AG20443 (cell line): ENCODE data around the gene SPDYC.
"Not testable (repeated sequence)": the region's sequence is repeated elsewhere in the genome, so short reads cannot be mapped to it uniquely, and the experiment has no call there.

Experiments used
- DNase-seq: peaks from one replicate; pipeline ENCODE4 v3.0.0; 2012; ENCODE audit warnings: low spot score, mixed read lengths

SPDYC gene

DNA sequence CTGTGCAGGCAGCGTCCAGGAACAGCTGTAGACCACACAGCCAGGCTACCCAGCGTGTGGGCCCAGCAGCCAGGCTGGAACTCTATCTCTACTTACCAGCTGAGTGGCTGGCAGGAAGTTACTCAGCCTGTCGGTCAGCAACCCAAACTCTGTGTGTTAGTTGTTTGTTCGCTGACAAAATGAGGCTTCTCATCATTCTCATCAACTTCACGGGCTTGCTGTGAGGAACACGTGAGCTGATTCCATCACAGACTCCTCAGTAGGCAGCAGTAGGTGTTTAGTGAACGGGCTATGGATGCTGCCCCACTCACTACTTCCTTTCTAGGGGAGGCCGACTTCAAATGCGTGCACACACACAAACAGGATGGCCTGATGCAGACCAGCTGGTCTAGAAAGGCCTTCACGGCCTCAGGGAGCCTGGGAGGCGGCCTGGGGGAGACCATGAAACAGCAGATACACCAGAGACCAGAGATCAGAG is 830 bp upstream of the SPDYC start:
- DNase-seq = no peak

DNA sequence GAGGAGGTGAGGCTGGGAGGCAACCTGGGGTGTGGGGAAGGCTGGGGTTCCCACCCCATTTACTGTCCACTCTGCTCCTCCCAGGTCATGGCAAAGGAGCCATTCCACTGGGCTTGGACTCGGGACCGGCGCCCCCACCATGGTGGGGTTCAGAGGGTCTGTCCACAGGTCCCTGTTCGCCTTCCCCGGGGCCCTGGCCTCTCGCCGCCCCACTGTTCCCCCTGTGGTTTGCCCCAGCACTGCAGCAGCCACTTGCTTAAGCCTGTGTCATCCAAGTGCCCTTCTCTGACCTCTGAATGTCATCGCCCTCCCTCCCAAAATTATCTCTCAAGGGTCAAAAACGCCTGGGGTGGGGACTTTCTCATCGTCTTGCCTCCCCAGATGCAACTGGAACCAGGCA is 2.6 kb downstream of the SPDYC start:
- no peak for DNase-seq

DNA sequence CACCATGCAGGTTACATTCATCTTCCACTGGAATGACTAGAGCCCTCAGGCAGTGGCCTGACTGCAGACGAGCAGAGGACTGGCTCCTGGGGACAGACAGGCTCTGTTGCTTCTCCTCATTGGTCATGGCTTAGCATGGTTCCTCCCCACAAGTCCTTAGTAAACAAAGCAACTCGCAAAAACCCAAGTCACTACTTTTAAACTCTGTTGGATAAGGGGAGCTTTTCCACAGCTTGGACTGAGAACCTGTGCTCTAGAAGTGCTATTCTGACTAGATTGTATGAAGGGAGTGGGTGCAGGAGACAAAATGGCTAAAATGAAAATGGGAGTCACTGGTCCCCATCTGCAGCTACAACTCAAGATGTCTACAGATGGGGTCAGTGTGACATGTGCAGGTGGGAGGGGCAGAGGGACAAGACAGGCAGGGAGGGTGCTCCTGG is 4.6 kb downstream of the SPDYC start:
- DNase-seq = not testable (repeated sequence)

DNA sequence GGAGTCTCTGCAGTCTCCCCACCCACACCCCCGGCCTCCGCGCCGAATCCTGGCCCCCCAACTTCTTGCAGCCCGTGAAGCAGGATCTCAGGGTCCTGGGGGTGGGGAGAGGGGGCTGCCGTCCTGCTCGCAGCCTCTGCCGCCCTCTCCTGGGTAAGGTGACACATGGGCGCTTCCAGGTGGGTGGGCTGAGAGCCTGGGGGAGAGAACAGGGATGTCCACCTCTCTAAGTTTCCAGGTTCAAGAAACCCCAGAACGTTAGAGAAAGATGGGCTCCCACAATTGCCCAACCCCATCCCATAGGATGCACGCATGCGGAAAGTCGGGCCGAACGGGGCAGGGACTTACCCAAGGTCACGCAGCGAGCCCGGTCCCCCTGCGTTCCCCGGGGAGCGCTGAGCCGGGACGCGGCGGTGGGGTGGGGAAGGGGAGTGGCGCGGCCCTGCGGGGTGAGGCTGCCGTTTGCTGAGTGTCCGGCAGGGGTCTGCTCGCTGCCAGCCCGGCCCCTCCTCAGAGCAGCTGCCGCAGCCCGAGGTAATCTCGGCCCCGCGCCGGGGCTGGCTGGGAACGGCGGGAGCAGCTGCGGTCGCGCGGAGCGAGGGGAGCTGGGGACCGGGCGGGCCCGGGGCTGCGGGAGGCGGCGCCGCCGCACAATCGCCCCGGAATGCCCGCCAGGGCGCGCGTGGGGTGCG is 11.0 kb downstream of the SPDYC start:
- DNase-seq = peak; percentile 86

DNA sequence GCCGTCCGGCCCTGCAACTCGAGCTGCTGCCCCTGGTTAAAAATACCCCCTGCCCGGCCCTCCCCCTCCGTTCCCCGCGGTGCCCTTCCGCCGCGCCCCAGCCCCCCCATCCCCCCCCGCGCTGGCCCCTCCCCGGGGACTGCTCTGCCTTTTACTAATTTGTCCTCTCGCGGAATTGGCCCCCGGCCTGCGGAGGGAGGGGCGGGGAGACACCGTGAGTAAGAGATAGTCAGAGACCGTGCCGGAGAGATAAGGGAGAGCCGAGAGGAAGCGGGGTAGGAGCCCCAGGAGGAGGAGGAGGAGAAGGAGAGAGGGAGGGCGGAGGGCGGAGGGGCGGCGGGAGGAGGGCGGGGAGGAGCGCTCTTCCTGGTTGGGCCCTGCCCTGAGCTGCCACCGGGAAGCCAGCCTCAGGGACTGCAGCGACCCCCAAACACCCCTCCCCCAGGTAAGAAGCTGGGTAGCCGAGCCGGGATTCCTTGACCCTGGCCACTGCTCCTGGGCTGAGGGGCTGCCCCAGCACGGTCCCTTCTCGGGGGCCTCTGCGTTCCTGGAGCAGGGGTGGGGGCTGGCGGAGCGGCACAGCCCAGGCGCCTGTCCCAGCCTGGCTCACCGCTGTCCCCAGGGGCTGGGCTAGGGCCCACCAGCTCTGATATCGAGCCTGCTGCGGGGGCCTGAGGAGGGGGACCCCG is 11.7 kb downstream of the SPDYC start, which contains the start of gene CAPN1:
TSS of gene CAPN1 (plus strand) at position 360 of the 689 bp plus-strand sequence. CDS start 774 bp downstream, outside the sequence.
- peak; percentile 88 for DNase-seq

DNA sequence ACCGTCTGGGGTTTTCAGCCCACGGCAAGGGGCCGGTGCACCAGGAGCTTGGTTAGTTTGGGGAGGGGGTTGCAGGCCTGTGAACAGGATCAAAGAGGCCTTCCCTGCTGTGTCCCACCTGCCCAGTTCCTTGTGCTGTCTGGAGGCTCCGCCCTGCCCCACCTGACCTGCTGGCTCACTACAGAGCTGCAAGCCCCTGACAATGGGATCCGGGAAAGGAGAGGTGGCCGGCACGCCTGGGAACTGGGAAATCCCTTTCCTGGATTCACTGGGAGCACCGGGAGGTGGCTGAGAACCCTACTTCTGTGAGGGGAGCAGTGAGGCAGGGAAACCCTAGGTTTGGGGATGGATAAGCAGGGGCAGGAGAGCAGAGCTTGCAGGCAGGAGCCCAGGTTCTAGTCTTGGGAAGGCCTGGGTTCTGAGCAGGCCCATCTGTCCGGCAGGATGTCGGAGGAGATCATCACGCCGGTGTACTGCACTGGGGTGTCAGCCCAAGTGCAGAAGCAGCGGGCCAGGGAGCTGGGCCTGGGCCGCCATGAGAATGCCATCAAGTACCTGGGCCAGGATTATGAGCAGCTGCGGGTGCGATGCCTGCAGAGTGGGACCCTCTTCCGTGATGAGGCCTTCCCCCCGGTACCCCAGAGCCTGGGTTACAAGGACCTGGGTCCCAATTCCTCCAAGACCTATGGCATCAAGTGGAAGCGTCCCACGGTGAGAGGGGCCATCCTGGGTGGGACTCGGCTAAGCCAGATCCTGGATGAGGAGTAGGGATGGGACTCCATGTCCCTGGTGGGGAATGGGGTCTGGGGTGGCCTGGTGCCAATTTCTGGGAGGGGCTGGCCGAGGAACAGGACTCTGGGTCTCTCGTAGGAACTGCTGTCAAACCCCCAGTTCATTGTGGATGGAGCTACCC is 12.5 kb downstream of the SPDYC start:
- DNase-seq = peak; percentile 48

DNA sequence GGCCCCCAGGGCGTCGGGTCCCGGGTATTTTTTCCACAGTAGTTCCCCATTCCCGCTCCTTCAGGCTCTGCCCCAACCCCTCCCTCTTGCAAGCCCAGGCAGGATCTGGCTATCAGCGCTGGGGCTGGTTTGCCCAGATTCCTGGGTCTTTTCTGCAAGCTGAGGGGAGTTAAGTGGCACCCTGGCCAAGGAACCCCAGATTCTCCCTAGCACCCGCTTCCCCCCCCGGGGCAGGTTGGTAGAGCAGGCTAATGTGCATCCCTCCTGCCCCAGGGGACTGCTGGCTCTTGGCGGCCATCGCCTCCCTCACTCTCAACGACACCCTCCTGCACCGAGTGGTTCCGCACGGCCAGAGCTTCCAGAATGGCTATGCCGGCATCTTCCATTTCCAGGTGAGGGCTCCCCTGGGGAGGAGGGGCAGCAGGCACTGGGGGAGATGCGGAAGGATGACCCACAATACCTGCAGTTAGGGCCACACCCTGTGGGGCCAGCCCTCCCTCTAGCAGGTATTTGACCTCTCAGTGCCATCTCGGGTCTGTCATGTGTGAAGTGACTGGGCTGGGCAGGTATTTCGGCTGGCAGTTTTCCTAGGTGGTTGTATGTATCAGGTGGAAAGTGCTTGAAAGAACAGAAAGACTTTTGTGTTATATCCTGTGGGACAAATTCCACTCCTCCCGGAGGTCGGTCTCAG is 13.3 kb downstream of the SPDYC start:
- DNase-seq = peak; percentile 4

DNA sequence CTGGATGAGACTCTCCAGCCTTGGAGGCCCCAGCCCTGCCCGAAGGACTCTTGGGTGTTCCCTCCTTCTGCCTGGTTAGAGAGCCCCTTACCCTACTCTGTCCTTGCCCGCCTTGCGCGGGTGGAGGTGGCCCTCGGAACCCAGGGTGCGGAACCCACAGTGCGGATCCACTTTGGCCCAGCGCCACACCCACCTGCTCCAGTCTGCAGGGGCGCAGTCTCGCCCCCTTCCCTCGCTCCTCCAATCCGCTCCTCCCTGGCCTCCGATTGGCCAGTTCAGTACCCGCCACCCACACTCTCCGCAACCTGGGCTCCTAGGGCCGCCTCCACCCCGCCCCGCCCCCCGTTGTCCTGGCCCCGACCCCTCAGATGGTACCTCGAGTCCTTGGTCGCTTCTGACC is 14.1 kb downstream of the SPDYC start:
- DNase-seq = no peak

DNA sequence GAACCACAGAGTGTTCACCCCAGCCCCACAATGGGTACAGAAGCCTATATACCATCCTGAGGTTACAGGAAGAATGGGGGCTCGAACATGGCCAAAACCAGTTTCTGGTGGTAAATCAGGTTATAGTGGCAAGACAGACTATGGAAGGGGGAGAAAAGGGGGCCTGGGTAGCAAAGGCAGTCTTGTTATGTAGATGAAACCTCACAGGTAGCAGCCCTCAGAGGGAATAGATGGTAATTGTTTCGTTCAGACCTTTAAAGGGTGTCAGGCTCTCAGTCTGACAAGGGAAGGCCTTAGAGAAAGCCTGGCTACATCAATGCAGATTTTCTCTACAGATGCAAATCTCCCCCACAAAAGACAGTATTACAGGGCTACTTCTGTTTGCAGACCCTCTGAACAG is 15.1 kb downstream of the SPDYC start:
- no peak for DNase-seq

DNA sequence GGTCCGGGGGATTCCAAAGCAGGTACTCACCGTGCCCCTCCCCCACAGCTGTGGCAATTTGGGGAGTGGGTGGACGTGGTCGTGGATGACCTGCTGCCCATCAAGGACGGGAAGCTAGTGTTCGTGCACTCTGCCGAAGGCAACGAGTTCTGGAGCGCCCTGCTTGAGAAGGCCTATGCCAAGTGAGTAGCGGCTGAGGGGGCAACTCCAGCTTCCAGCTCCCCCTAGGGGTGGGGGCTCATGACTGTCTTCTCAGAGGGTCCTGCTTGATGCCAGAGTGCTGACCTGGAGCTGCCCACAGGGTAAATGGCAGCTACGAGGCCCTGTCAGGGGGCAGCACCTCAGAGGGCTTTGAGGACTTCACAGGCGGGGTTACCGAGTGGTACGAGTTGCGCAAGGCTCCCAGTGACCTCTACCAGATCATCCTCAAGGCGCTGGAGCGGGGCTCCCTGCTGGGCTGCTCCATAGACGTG is 15.9 kb downstream of the SPDYC start:
- DNase-seq = no peak

DNA sequence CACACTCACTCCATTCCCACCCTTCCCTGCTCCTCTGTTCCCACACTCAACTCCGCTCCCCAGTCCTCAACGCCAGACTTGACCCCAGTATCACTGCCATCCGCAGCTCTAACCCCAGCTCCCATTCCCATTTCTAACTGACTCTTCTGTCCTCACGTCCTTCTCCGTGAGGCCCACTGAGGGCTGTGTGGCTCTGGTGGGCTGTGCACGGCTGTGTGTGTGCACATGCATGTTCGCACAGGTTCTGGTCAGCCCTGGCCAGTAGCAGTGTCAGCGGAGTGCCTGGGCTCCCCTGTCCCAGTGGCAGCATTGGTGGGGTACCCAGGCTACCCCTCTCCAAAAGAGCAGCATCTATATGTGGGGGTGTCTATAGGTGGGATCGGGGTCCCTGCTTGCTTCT is 16.7 kb downstream of the SPDYC start:
- no peak for DNase-seq

DNA sequence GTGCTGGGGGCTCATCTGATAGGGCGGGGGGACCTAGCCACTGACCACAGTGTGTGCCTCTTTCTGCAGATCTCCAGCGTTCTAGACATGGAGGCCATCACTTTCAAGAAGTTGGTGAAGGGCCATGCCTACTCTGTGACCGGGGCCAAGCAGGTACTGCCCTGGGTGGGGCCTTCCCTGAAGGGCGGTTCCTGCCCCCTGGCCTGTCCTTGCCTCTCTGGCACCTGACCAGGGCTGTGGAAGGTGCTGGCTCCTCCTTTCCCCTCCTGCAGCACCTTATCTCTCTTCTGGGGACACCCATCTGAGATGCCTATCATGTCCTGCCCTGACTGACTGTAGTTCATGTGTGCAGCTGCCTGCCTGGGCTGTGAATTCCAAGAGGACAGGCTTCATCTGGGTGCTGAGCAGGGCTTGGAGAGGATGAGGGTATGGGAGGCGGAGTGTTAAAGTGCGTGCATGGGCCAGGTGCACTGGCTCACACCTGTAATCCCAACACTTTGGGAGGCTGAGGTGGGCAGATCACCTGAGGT is 17.2 kb downstream of the SPDYC start:
- no peak for DNase-seq

DNA sequence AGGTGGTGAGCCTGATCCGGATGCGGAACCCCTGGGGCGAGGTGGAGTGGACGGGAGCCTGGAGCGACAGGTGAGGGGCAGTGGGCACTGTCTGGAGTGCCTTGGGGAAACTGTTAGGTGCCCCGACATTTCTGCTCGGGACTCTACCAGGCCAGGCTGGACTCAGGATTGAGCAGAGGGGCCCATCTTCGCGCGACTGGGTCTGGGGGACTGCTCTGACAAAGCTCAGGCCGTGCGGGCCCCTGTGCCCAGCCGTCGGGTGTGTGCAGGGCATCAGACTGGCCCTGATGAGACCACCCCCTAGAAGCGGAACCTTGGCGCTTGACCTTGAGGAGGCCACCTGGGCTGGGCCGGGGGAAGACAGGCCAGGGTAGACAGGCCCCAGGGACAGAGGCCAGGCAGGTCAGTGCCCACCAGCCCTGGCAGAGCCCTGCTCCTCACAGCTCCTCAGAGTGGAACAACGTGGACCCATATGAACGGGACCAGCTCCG is 18.0 kb downstream of the SPDYC start:
- no peak for DNase-seq

DNA sequence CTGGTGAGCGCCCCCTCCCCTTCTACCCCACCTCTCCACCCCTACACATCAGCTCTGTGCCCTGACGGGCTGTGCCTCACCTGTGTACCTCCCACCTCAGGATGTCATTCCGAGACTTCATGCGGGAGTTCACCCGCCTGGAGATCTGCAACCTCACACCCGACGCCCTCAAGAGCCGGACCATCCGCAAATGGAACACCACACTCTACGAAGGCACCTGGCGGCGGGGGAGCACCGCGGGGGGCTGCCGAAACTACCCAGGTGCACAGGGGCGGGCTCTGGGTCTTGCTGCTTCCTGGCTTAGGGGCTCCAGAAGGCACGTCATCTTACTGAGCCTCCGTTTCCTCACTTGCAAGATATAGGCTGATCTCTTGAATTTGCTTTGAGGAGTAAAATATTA is 18.5 kb downstream of the SPDYC start:
- DNase-seq = no peak

DNA sequence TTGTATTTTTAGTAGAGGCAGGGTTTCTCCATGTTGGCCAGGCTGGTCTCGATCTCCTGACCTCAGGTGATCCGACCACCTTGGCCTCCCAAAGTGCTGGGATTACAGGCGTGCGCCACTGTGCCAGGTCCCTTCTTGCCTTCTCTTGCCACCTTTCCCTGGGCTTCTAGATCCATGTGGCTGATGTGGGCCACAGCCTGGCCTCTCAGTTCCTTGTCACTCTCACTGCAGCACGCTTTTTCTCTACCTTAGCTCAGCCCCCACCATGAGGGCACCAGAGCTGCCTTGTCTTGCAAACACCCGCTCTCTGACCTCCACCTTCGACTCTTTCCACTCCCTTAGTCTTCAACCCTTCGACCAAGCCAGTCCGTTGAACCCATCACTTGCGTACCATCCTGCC is 19.2 kb downstream of the SPDYC start:
- DNase-seq = no peak

DNA sequence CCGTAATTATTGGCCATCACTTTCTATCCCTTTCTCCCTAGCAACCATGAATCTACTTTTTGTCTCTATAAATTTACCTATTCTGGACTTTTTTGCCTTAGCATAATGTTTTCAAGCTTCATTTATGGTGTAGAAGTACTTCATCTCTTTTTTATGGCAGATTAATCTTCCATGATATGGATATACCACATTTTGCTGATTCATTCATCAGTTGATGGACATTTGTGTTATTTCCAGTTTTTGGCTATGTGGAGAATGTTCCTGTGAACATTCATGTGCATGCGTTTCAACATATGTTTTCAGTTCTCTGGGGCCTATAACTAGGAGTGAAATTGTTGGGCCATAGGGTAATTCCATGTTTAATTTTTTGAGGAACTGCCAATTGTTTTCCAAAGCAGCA is 24.5 kb downstream of the SPDYC start:
- DNase-seq = no peak

DNA sequence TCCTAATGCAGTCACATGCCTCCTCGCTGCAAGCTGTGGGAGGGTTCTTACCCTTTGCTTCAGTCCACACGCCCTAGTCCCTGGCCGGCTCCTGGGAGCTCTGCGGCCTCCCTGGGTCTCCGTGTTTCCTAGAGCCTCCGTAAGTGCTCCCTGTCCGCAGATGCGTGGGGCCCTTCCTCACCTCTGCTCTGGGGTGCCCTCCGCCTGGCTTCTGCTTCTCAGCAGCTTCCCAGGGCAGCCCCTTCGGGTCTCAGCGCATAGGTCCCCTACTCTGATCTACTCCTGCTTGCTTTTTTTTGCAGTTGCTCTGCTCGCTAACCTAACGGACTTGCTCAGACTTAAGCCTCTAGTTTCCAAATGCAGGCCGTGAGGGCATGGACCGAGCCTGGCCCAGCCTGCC is 34.1 kb downstream of the SPDYC start:
- peak; percentile 4 for DNase-seq

DNA sequence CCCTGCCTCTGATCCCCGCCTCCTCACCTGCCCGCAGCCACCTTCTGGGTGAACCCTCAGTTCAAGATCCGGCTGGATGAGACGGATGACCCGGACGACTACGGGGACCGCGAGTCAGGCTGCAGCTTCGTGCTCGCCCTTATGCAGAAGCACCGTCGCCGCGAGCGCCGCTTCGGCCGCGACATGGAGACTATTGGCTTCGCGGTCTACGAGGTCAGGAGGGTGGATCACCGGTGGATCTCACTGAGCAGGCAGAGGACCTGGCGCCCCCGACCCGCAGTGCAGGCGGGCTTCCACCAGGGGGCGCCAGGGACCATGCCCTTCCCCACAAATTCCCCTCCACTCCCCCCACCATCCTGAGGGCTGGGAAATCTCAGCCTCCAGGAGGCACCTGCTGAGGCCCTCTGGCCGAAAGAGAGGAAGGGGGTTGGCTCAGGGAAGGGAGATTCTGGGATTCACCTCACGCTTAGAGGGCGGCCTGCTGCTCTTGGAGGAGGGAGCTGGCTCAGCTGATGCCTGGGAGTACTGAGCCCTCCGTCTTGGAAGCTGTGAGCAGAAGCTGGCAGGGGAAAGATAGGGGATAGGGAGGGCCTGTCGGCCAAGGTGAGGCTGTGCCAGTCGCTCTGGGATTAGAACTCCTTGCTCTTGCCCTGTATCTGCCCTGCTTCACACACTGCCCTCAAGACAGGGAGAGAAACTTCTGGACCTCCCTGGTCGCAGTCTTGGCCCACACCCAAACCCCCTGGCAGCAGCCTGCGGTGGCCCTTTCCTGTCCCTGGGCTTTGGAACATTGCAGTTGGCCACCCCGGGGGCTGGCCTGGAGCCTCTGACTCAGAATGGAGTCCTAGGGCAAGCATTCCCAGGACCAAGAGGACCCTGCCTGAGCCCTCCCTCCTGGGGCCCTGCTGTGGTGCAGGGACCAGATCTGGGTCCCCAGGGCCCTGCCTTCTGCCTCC is 34.9 kb downstream of the SPDYC start:
- peak; percentile 80 for DNase-seq

DNA sequence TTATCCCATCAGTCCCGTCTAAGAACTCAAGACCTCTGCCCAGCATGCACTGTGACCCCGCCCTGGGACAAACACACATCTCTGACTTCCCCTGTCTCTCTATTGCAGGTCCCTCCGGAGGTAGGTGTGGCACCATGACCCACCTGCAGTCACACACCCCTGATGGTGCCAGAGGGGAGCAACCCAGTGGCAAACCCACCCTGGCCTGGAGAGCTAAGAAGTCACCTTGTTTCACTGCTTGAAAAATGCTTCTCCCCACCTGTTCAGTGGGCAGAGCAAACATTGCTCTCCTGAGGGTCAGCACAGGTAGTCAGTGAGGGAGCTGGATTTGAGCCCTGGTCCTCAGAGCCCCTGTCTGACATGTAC is 35.6 kb downstream of the SPDYC start:
- DNase-seq = no peak

DNA sequence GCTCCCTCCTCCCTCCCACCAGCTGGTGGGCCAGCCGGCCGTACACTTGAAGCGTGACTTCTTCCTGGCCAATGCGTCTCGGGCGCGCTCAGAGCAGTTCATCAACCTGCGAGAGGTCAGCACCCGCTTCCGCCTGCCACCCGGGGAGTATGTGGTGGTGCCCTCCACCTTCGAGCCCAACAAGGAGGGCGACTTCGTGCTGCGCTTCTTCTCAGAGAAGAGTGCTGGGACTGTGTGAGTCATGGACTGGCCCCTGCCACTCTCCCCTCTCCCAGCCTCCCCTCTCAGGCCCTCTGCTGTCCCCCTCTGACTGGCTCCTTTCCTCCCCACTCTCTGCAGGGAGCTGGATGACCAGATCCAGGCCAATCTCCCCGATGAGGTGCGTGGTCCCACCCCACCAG is 36.4 kb downstream of the SPDYC start:
- DNase-seq = no peak
